Hepatocyte (in vitro differentiated cells): Measurements from ENCODE around the gene APOL4.
"Not testable (repeated sequence)": the region's sequence is repeated elsewhere in the genome, so short reads cannot be mapped to it uniquely, and the experiment has no call there.

Experiments
- CTCF ChIP-seq: fragments of 200-600 bp; sonication (generic); IDR thresholded peaks from 2 replicates; pipeline ENCODE4 v1.5.1; 2016; ENCODE audit warnings: antibody characterized with exemption, mild to moderate bottlenecking; ENCODE audit not compliant: poor library complexity
- EZH2 ChIP-seq: fragments of 200-600 bp; sonication (generic); IDR thresholded peaks from 2 replicates; pipeline ENCODE4 v1.6.1; 2016; ENCODE audit warnings: antibody characterized with exemption, mild to moderate bottlenecking, borderline replicate concordance
- EZH2phosphoT487 ChIP-seq: fragments of 200-600 bp; sonication (generic); IDR thresholded peaks from one replicate; pipeline ENCODE4 v1.6.1; 2018; ENCODE audit warnings: antibody characterized with exemption, mild to moderate bottlenecking, low read depth, moderate library complexity; ENCODE audit not compliant: unreplicated experiment, severe bottlenecking

- TF ChIP-seq EZH2, CTCF, EZH2phosphoT487: not testable (repeated sequence)
These were observed 26.8 kb upstream of the APOL4 start for GRCh38 chr22:36228369-36228768.
